Activated CD8-positive, alpha-beta memory T cell treated with anti-CD3 and anti-CD28 coated beads for 36 hours (primary cell): ENCODE results near the gene PRMT6. TPM values are rescaled to one million over a fixed set of nuclear protein-coding genes. Genes with fewer than 3 reads are reported as not detected.
"Not testable (repeated sequence)": the region's sequence is repeated elsewhere in the genome, so short reads cannot be mapped to it uniquely, and the experiment has no call there.

Source experiments
- CTCF ChIA-PET: fragments of 350-600 bp; sonication (Branson Sonifier 250); formaldehyde crosslinking; loops from one replicate; lab custom pipeline; 2021; ENCODE audit warnings: antibody characterized with exemption; lab: Charles Lee
- POLR2A ChIA-PET: fragments of 350-600 bp; sonication (Branson Sonifier 250); formaldehyde crosslinking; loops from one replicate; lab custom pipeline; 2021; ENCODE audit warnings: antibody characterized with exemption; lab: Charles Lee
- total RNA-seq, 2 experiments: library from RNA; stranded (reverse); gene quantifications; one replicate each; pipeline ENCODE4 v1.2.3, GENCODE V29; 2021

PRMT6 gene
- 10 to 100 TPM; 26.5 to 28.1 TPM for total RNA-seq

- CTCF ChIA-PET = no interaction called here
- POLR2A ChIA-PET = interaction anchor here (1.0 kb wide), 1 partner anchor 84 kb away, joined by 3 read pairs; the partner anchor contains the start of gene NTNG1
These were observed at the start of gene PRMT6 for GRCh38 chr1:107056426-107057196. PRMT6 (plus strand) TSS chr1:107056674; CDS start chr1:107056716, 42 bp downstream.

- ChIA-PET CTCF (no interaction called here), POLR2A (no interaction called here)
These were observed 47.2 kb upstream of the PRMT6 start for GRCh38 chr1:107009281-107009680.

- POLR2A ChIA-PET = no interaction called here
- CTCF ChIA-PET = no interaction called here
These were observed 45.9 kb upstream of the PRMT6 start for GRCh38 chr1:107010582-107010981.

- CTCF ChIA-PET = no interaction called here
These were observed 40.0 kb upstream of the PRMT6 start for GRCh38 chr1:107016376-107016978.

GRCh38 chr1:107018445-107018844 lies 38.0 kb upstream of the PRMT6 start:
- ChIA-PET CTCF (no interaction called here), POLR2A (no interaction called here)

More at GRCh38 chr1:107016376-107016978, 40.0 kb upstream of the PRMT6 start:
- POLR2A ChIA-PET = no interaction called here

- POLR2A ChIA-PET = no interaction called here
- CTCF ChIA-PET = no interaction called here
These were observed 37.3 kb upstream of the PRMT6 start for GRCh38 chr1:107019166-107019565.

- CTCF ChIA-PET, POLR2A ChIA-PET: not testable (repeated sequence)
These were observed 17.6 kb upstream of the PRMT6 start for GRCh38 chr1:107038874-107039273.

- POLR2A ChIA-PET, CTCF ChIA-PET: not testable (repeated sequence)
These were observed 11.9 kb upstream of the PRMT6 start for GRCh38 chr1:107044310-107045220.

- POLR2A ChIA-PET = no interaction called here
- CTCF ChIA-PET = no interaction called here
These were observed 8.9 kb upstream of the PRMT6 start for GRCh38 chr1:107047602-107048001.

- CTCF ChIA-PET = no interaction called here
- POLR2A ChIA-PET = no interaction called here
These were observed 8.2 kb upstream of the PRMT6 start for GRCh38 chr1:107048241-107048640.

GRCh38 chr1:107051266-107051665 lies 5.2 kb upstream of the PRMT6 start:
- ChIA-PET CTCF (interaction anchor here (1.0 kb wide), 1 partner anchor 13 kb away, joined by 3 read pairs; no protein-coding TSS in a partner anchor), POLR2A (no interaction called here)

- POLR2A ChIA-PET = interaction anchor here (1.0 kb wide), 1 partner anchor 85 kb away, joined by 3 read pairs; the partner anchor contains the start of gene NTNG1
- CTCF ChIA-PET = not testable (repeated sequence)
These were observed 502 bp upstream of the PRMT6 start for GRCh38 chr1:107055919-107056425.

- POLR2A ChIA-PET = interaction anchor here (1.0 kb wide), 1 partner anchor 84 kb away, joined by 3 read pairs; the partner anchor contains the start of gene NTNG1
- CTCF ChIA-PET = interaction anchor here (0.7 kb wide), 1 partner anchor 85 kb away, joined by 3 read pairs; no protein-coding TSS in a partner anchor
These were observed 991 bp downstream of the PRMT6 start for GRCh38 chr1:107057197-107058133.

- ChIA-PET CTCF (no interaction called here), POLR2A (no interaction called here)
These were observed 2.0 kb downstream of the PRMT6 start for GRCh38 chr1:107058245-107059032.

- ChIA-PET POLR2A (no interaction called here), CTCF (no interaction called here)
These were observed 5.4 kb downstream of the PRMT6 start for GRCh38 chr1:107061886-107062285.

GRCh38 chr1:107073493-107073892 lies 17.0 kb downstream of the PRMT6 start:
- POLR2A ChIA-PET = no interaction called here
- CTCF ChIA-PET = no interaction called here

GRCh38 chr1:107076841-107077240 lies 20.4 kb downstream of the PRMT6 start:
- CTCF ChIA-PET = no interaction called here
- POLR2A ChIA-PET = no interaction called here

GRCh38 chr1:107079249-107079648 lies 22.8 kb downstream of the PRMT6 start:
- ChIA-PET CTCF (no interaction called here), POLR2A (no interaction called here)
